Bone marrow (tissue), 2 donors: ENCODE measurements around the gene ZNF428.
A peak's percentile ranks its signal among the peaks of the same experiment; 100 is the strongest.
"Not testable (repeated sequence)": the region's sequence is repeated elsewhere in the genome, so short reads cannot be mapped to it uniquely, and the experiment has no call there.

Experiments
- DNase-seq, 2 donors: peaks; one replicate each; lab custom pipeline; 2025; lab: John Stamatoyannopoulos, UW

Gene ZNF428, protein sequence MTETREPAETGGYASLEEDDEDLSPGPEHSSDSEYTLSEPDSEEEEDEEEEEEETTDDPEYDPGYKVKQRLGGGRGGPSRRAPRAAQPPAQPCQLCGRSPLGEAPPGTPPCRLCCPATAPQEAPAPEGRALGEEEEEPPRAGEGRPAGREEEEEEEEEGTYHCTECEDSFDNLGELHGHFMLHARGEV

DNA sequence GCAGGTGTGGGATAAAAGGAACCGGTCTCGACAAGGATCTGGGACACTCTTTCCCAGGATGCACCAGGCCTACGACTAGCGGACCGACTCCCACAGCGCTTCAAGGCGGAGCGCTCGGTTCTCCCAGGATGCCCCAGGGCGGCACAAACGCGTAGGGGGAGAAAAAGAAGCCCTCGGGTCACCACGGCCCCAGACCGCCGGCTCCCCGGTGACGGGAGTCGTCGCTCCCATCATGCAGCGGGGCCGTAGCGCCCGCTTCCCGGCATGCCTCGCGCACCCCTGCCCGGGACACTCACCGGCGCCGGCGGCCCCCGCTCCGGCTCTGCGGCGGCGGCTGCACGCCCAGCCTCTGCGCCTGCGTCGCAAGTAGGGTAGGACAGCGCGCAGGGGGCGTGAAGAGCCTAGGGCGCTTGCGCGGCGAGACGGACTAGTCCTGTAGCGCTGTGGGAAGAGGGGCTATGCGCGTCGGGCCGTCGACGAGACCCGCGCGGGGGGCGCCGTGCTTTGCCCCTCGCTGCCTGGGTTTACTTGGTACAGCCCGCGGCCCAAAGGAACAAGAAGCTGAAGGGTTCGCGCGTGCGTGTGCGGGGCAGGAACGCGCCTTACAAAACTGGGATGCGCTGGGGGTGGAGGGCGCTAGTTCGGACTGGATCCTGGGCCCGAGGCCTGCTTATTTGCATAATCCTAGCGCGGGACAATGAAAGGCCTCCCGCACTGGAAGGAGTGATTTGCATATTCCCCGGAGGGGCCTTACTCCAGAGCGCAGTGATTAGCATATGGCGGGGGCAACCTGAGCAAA, at the start of gene ZNF428:
Gene ZNF428 (minus strand): TSS at position 368 of the 799 bp plus-strand sequence. CDS start 5,325 bp downstream, outside the sequence.
- DNase-seq = peak; percentile 71 to 76

DNA sequence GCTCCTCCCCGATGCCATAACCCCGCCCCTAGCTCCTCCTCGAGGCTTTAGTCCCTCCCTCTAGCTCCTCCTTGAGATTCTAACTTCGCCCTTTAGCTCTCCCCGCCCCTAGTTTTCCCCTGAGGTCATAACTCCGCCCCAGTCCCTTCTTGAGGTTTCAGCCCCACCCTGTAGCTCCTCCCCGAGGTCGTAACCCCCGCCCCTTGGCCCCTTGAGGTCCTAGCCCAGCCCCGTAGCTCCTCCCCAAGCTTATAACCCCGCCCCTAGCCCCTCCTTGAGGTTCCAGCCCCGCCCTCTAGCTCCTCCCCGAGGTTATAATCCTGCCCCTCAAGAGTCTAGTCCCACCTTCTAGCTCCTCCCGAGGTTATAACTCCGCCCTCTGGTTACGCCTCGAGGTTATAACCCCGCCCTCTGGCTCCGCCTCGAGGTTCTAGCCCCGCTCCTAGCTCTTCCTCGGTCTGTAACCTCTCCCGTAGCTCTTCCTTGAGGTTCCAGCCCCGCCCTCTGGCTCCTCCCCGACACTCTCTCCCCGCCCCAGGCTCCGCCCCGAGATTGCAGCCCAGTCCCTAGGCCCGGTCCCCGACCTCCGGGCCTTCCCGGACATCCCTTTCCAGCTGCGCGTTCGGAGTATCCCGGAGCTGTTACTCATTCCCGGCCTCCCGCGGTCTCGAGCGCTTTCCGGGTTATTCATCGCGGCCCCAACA, 49.1 kb upstream of the ZNF428 start:
- DNase-seq = peak; percentile 99

DNA sequence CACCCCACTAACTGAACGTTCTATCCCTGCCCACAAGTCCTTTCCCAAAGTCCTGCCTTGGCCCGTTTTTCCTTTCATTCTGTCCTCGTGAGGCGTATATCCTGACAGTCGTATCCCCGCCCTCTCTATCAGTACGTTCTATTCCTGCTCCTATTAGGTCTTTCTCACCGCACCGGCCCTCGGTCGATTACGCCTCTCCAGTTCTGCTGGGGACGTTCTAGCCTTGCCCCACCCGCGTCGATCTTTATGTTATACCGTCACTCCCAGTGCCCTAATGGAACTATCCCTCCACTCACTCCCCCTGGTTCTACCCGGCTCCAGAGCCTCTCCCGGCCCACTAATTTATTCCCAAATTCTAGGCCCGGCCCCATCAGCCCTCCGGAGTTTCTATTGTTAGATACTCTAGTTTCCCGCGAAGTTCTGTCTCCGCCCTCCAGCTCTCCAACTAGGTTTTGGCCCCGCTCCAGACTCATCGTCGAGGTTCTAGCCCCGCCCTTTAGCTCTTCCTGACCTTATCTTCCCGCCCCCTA, 48.5 kb upstream of the ZNF428 start:
- DNase-seq = no peak

DNA sequence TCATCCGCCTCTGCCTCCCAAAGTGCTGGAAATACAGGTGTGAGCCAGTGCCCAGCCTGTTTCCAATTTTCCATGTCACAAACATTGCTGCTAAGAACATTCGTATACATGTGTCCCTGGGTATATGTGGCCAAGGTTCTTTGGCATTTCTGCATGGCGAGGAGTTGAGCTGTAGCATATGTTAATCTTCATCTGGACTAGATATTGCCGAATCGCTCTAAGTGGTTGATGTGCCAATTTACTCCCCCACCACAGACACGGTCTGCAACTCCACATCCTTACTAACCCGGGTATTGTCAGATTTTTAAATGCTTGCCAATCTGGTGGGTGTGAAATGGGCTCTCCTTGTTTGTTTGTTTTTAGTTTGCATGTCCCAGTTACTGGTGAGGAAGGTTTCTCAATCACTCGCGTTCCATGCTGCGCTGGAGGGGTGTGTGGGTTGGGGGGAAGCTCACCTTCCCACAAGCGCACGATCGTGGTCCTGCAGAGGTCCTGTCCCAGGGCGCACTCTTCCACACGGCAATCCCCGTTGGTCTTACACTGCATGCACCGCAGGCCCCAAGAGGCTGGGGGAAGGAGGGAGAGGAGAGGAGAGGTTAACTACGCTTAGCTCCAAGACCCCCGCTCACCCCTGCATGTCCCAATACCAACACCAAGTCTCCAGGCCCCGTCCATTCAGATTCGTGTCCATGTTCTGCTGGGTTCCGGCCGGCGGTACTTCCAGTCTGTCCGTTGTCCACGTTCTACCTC, 47.9 kb upstream of the ZNF428 start:
- no peak for DNase-seq

DNA sequence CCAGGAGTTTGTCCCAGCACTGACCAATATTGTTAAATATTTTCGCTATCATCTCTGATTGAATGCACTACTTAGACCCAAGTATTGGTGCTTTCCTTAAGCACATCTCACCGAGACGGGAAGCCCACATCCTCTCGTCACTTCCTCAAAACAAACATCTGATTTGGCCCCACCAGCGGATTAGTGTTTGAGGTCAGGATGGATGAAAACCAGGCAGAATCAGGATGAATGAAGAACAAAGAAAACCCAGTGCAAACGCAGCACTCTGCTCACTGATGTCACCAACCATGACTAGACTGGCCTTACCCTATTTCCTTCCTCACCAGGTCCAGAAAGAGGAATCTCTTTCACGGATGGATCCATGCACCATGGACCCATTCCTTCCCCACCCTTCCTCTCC, 44.6 kb upstream of the ZNF428 start:
- DNase-seq = peak in 1 of 2 donors; percentile 84

DNA sequence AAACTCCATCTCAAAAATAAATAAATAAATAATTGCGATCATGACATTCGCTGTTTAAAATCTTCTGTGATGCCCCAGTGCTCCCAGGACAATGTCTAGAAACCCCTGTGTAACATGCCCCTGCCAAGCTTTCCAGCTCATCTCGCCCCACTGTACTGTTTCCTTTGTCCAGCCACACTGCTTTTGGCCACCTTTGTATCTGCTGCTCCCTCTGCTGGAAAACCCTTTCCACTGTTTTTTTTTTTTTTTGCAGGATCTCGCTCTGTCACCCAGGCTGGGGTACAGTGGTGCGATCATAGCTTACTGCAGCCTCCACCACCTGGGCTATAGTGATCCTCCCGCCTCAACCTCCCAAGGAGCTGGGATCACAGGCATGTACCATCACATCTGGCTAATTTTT, 43.1 kb upstream of the ZNF428 start:
- no peak for DNase-seq

DNA sequence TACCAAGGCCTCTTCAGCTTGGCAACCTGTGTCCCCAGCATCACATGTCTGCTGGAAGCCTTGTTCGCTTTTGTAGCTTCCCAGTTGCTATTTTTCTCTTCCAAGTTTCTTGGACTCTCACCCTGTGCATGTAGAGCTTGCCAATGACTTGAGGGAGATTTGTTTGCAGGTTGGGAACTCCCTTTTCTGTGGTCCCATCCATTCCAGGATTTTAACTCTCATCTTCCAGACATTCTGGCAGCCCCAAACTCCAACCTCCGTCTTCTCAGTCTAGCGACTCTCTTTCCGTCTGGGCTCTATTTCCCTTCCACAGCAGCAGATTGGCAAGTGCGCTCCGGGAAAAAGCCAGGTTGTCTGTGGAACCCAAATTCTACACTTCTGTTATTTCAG, 41.5 kb upstream of the ZNF428 start:
- DNase-seq = no peak

DNA sequence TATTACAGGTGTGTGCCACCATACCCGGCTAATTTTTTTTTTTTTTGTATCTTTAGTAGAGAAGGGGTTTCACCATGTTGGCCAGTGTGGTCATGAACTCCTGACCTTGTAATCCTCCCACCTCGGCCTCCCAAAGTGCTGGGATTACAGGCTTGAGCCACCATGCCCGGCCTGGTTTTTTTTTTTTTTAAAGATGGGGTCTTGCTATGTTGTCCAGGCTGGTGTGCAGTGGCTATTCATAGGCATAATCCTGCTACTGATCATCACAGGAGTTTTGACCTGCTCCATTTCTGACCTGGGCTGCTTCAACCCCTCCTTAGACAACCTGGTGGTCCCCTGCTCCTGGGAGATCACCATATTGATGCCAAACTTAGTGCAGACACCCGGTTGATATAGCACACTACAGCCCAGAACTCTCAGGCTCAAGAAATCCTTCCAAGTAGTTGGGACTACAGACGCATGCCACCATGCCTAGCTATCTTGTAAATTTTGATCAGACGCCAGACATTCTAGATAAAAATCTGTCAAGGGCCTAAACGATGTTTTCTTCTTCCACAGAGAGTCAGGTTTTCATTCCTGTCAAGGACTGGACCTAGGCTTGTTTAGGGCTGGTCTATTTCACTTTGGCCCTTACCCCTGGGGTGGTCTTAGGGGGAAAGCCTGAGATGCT, 41.0 kb upstream of the ZNF428 start:
- DNase-seq = no peak

DNA sequence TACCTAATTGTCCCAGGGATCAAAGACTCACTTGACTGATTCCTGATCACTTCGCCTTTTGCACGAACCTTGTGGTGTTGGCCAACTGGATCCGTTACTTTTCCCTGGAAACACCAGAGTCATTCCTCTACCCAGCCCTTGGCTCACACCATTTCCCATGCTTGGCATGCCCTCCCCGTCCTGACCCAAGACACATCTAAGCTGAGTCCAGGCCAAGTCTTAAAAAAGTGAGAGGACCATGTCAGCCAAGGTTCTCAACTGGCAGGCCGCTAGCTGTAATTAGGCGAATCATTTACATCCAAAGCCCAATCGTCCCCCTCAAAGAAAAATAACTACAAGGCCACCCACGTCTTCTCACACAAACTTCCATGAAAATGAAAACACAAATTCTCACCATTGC, 39.1 kb upstream of the ZNF428 start:
- no peak for DNase-seq

DNA sequence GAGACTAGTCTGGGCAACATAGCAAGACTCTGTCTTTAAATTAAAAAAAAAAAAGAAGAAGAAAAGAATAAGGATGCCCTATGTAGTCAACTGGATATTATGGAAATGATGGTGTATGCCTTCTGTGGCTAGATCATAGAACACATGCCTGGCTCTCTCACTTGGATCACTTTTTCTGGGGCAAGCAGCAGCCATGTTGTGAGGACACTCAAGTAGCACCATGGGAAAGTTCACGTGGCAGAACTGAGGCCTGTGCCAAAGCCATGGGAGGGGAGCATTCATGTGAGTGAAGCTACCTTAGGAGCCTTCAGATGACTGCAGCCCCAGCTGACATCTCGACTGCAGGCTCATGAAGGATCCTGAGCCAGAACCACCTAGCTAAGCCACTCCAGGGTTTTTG, 38.6 kb upstream of the ZNF428 start:
- DNase-seq = no peak

DNA sequence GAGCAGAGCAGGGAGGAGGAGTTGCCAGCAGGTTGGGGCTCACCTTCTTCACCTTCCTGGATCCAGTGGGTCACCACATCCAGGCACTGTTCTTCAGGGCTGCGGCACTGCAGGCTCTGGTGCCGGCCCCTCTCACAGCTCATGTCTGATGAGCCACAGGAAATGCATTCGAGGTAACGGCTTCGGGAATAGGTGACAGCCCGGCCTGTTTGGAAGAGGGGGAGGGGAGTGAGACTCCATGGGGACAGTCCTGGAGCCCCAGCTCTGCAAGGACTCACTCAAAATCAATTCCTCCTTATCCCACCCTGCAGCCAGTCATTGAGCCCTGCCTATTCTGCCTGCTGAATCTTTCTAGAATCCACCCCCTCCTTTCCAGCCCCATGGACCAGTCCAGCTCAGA, 37.0 kb upstream of the ZNF428 start:
- no peak for DNase-seq

DNA sequence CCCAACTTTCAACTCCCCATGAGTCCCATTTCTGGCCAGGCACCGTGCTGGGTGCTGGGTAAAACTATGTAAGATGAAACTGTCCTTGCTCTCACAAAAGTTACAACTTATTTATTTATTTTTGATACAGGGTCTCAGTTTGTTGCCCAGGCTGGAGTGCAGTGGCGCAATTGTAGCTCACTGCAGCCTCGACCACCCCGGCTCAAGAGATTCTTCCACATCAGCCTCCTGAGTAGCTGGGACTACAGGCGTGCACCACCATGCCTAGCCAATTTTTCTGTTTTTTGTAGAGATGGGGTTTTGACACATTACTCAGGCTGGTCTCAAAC, 33.1 kb upstream of the ZNF428 start:
- no peak for DNase-seq

DNA sequence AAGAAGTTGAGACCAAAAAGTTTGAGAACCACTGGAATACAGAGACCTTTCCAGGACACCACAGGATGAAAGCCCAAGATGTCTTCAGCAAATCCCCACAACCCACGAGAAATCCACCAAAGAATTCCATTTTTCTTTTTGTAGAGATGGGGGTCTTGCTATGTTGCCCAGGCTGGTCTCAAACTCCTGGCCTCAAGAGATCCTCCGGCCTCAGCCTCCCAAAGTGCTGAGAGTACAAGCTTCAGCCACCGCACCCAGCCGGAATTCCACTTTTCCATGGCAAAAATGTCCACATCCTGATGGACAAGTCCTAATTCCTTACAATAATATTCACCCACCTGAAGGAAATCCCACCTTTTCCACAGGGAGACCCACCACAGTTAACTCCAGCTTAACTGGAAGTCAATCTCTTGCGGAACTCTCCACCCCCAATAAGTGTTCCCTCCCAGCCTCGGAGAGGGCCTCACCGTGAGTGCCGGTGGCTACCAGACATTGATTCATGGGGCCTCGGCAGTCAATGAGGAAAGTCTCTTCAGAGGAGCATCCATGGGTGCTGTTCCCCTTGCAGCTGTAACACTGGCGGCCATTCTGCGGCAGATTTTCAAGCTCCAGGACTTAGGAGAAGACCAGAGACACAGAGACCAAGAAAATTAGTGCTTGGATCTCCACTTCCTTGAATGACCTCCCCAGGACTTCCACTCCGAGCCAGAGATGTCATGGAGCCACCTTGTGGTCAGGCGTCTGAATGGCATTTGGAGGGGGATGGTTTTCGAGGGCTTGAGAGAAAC, 32.5 kb upstream of the ZNF428 start:
- DNase-seq = peak; percentile 11 to 43

DNA sequence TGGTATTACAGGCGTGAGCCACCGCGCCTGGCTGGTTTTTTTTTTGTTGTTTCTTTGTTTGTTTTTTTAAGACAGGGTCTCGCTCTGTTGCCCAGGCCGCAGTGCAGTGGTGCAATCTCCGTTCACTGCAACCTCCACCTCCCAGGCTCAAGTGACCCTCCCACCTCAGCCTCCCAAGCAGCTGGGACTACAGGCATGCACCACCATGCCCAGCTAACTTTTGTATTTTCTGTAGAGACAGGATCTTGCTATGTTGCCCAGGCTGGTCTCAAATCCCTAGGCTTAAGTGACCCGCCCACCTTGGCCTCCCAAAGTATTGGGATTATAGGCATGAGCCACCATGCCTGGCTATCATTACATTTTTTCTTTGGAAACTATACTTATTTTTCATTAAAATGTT, 30.8 kb upstream of the ZNF428 start:
- not testable (repeated sequence) for DNase-seq

DNA sequence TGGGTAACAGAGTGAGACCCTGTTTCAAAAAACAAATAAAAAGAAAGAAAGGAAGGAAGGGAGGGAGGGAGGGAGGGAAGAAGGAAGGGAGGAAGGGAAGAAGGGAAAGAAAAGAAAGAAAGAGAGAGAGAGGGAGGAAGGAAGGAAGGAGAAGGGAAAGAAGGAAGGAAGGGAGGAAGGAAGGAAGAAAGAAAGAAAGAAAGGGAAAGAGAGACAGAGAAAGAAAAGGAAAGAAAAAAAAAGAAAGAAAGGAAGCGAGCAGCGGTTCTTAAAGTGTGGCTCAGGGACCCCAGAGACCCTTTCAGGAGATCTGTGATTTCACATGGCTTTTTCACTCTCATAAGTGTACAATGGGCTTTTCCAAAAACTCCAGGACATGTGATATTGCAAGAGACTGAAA, 30.1 kb upstream of the ZNF428 start:
- DNase-seq = no peak

DNA sequence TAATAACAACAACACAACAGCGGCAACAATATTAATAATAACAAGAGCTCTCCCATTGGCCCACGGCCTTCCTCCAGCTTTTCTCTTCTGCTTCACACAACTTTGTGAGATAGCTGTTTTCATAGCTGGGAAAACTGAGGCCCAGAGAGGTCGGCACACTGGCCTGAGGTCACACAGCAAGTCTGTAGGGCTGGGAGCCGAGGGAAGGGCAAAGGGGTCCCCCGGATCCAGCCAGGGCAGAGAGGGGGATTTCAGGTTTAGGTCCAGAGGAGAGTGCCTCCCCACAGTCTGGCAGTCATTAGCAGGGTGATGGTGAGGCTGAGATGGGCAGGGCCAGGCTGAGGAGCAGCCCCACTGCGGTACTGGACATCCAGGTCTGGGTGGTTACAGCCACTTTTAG, 29.2 kb upstream of the ZNF428 start:
- no peak for DNase-seq

DNA sequence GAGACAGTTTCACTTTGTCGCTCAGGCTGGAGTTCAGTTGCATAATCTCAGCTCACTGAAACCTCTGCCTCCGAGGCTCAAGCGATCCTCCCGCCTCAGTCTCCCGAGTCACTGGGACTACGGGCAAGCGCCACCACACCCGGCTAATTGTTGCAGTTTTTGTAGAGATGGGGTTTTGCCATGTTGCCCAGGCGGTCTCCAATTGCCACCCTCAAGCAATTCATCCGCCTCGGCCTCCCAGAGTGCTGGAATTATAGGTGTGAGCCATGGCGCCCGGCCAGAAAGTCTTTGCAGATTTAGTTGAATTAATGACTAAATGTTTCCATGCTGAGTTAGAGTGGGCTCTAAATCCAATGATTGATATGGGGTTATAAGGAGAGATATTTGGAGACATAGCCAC, 24.8 kb upstream of the ZNF428 start:
- no peak for DNase-seq

DNA sequence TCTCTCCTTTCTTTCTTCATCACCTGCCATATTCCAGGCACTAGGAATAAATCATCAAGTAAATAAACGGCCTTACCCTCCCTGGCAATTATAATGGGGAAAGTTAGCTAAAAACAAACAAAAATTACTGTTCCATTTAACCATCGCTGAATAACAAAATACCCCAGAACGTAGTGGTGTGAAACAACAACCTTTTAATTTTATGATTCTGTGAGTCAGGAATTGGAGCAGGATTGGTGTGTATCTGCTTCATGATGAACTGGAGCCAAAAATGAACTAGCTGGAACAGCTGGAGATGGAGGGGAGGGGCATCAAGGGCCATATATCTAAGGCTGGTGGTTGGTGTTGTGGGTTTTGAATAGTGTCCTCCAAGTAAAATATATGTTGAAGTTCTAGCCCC, 23.9 kb upstream of the ZNF428 start:
- DNase-seq = no peak

DNA sequence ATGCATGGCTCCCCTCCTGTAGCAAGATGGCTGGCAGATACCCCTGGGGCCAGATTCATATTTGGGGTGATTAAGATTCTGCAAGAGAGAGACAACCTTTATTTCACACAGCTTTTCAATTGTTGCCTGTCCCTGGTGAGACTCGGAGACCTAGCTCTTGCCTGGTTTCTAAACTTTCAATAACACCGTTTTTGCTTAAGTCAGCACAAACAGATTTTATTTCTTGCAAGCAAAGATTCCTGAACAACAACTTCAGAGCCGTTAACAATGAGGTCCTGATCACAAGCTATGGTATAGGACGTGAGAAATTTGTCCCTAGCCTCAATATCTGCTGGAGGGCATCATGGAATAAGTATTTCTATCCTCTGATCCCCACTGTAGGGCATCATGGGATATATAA, 23.1 kb upstream of the ZNF428 start:
- no peak for DNase-seq

DNA sequence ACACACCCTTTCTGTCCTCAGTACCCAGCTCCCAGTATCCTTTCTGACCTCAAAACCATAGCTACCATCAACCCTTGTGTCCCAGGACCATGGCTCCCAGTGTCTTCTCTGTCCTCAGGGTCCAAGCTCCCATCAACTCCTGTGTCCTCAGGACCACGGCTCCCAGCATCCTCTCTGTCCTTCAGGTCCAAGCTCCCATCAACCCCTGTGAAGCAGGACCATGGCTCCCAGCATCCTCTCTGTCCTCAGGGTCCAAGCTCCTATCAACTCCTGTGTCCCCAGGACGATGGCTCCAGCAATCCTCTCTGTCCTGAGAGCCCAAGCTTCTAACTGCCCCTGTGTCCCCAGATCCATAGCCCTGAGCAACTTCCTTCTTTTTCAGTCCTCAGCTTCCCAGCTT, 21.9 kb upstream of the ZNF428 start:
- DNase-seq = no peak

DNA sequence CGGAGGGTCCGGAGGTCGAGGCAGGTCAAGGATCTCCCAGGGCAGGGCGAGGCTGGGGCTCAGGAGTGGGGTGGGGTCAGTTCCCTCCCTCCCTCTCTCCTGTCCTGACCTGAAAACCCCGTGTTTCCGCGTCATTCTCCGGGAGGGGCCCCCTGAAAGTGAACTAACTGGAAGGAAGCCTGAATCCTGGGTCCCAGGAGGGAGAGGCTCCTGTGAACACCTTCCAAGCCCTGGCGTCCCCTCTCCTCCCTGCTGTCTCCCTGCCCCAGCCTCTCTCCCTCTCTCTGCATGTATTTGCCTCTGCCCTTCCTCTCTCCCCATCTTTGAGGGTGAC, 21.0 kb upstream of the ZNF428 start:
- DNase-seq = no peak
